GM21825 (cell line): Measurements from ENCODE around the gene PRIMA1.

Experiments
- ATAC-seq: cut with Tn5 transposase; IDR thresholded peaks from one replicate; pipeline ENCODE4 v1.9.1; 2021; ENCODE audit warnings: mild to moderate bottlenecking, moderate library complexity; ENCODE audit not compliant: unreplicated experiment

Gene PRIMA1

GRCh38 chr14:93733631-93734030 is 54.7 kb downstream of the PRIMA1 start:
- ATAC-seq, result no peak

- no peak for ATAC-seq
Measured at GRCh38 chr14:93733231-93733630, 55.1 kb downstream of the PRIMA1 start.

GRCh38 chr14:93732524-93732923 is 55.8 kb downstream of the PRIMA1 start:
- ATAC-seq, result no peak

GRCh38 chr14:93731753-93732152 is 56.5 kb downstream of the PRIMA1 start:
- ATAC-seq, result no peak

- ATAC-seq, result no peak
Measured at GRCh38 chr14:93729993-93730392, 58.3 kb downstream of the PRIMA1 start.

GRCh38 chr14:93728651-93729016 is 59.7 kb downstream of the PRIMA1 start:
- no peak for ATAC-seq

- no peak for ATAC-seq
Measured at GRCh38 chr14:93727917-93728650, 60.2 kb downstream of the PRIMA1 start.

- ATAC-seq, result no peak
Measured at GRCh38 chr14:93727039-93727740, 61.1 kb downstream of the PRIMA1 start.

GRCh38 chr14:93725993-93726392 is 62.3 kb downstream of the PRIMA1 start:
- no peak for ATAC-seq

- ATAC-seq, result no peak
Measured at GRCh38 chr14:93725002-93725582, 63.2 kb downstream of the PRIMA1 start.

- ATAC-seq, result no peak
Measured at GRCh38 chr14:93723001-93723400, 65.3 kb downstream of the PRIMA1 start.

- no peak for ATAC-seq
Measured at GRCh38 chr14:93720981-93721483, 67.3 kb downstream of the PRIMA1 start.

GRCh38 chr14:93720076-93720815 is 68.0 kb downstream of the PRIMA1 start:
- ATAC-seq, result no peak

GRCh38 chr14:93719256-93719655 is 69.0 kb downstream of the PRIMA1 start:
- ATAC-seq, result no peak

- no peak for ATAC-seq
Measured at GRCh38 chr14:93717668-93718320, 70.5 kb downstream of the PRIMA1 start.

- no peak for ATAC-seq
Measured at GRCh38 chr14:93716746-93717667, 71.3 kb downstream of the PRIMA1 start.

- ATAC-seq, result no peak
Measured at GRCh38 chr14:93716002-93716745, 72.1 kb downstream of the PRIMA1 start.

- no peak for ATAC-seq
Measured at GRCh38 chr14:93715279-93715927, 72.9 kb downstream of the PRIMA1 start.
